Karpas-422 (cell line): ENCODE results near the gene PTCRA. TPM values are rescaled to one million over a fixed set of nuclear protein-coding genes. Genes with fewer than 3 reads are reported as not detected.

Experiments used
- DNase-seq: peaks from one replicate; pipeline ENCODE4 v3.0.0-alpha.2; 2015
- H2AFZ ChIP-seq: fragments of 200-600 bp; sonication (generic); 2 replicates; pipeline ENCODE4 v1.6.1; 2014; ENCODE audit warnings: antibody characterized with exemption, low read length, mixed read lengths
- H3K27ac ChIP-seq: fragments of 200-600 bp; sonication (generic); 2 replicates; pipeline ENCODE4 v1.5.1; 2014; ENCODE audit warnings: mild to moderate bottlenecking, low read length, moderate library complexity
- H3K27me3 ChIP-seq: fragments of 200-600 bp; sonication (generic); 2 replicates; pipeline ENCODE4 v1.6.1; 2014; ENCODE audit warnings: low read length, mixed read lengths
- H3K36me3 ChIP-seq: fragments of 200-600 bp; sonication (generic); 2 replicates; pipeline ENCODE4 v1.6.1; 2014; ENCODE audit warnings: low read length, mixed read lengths; ENCODE audit not compliant: insufficient read depth
- H3K4me1 ChIP-seq: fragments of 200-600 bp; sonication (generic); 2 replicates; pipeline ENCODE4 v1.6.1; 2014; ENCODE audit warnings: mild to moderate bottlenecking, low read length, mixed read lengths
- H3K4me2 ChIP-seq: fragments of 200-600 bp; sonication (generic); 2 replicates; pipeline ENCODE4 v1.6.1; 2014; ENCODE audit warnings: low read length, low read depth, mild to moderate bottlenecking; ENCODE audit not compliant: poor library complexity, severe bottlenecking
- H3K4me3 ChIP-seq: fragments of 200-600 bp; sonication (generic); 2 replicates; pipeline ENCODE4 v1.5.1; 2014; ENCODE audit warnings: mild to moderate bottlenecking, antibody characterized with exemption, low read length, mixed read lengths
- H3K79me2 ChIP-seq: fragments of 200-600 bp; sonication (generic); 2 replicates; pipeline ENCODE4 v1.6.1; 2014; ENCODE audit warnings: mild to moderate bottlenecking, low read length, mixed read lengths
- H3K9ac ChIP-seq: fragments of 200-600 bp; sonication (generic); 2 replicates; pipeline ENCODE4 v1.6.0; 2014; ENCODE audit warnings: low read length
- H3K9me2 ChIP-seq: fragments of 200-600 bp; sonication (generic), shearing (Covaris generic); replicated peaks from 2 replicates; pipeline ENCODE4 v1.6.0; 2014; ENCODE audit warnings: mild to moderate bottlenecking, low read length, moderate library complexity; ENCODE audit not compliant: insufficient read depth
- H3K9me3 ChIP-seq: fragments of 300-700, 200-600 bp; sonication (generic); 2 replicates; pipeline ENCODE4 v1.6.1; 2014; ENCODE audit warnings: low read length, mixed read lengths
- H4K20me1 ChIP-seq: fragments of 200-600 bp; sonication (generic); 2 replicates; pipeline ENCODE4 v1.6.1; 2014; ENCODE audit warnings: mild to moderate bottlenecking, antibody characterized with exemption, low read length, low read depth; ENCODE audit not compliant: insufficient read depth
- total RNA-seq: library from RNA; depleted of rRNA; stranded (reverse); fragments of >200 nt; shearing (Covaris generic); gene quantifications from 2 replicates; pipeline ENCODE4 v1.2.3, GENCODE V29; 2014; ENCODE audit warnings: low replicate concordance

PTCRA gene
- total RNA-seq, 1 experiment from 2014 or later, result not detected

- no peak overlapping the region for H3K9ac ChIP-seq
- H2AFZ ChIP-seq, result no peak overlapping the region
- no peaks in the 10 kb centered on the region for H3K9me2 ChIP-seq
- no peak overlapping the region for H3K27ac ChIP-seq
- no peak for DNase-seq
- no peaks in the 10 kb centered on the region for H3K27me3 ChIP-seq
- H4K20me1 ChIP-seq, result no peaks in the 10 kb centered on the region
- no peaks in the 10 kb centered on the region for H3K4me1 ChIP-seq
- H3K4me3 ChIP-seq, result no peak overlapping the region
- no peaks in the 10 kb centered on the region for H3K79me2 ChIP-seq
- H3K36me3 ChIP-seq, result no peaks in the 10 kb centered on the region
- no peak overlapping the region for H3K4me2 ChIP-seq
- H3K9me3 ChIP-seq, result no peaks in the 10 kb centered on the region
Measured at GRCh38 chr6:42967228-42967627, 51.4 kb downstream of the PTCRA start.

GRCh38 chr6:42968126-42968701 lies 52.4 kb downstream of the PTCRA start:
- Histone ChIP-seq H3K9me3 (no peaks in the 10 kb centered on the region), H3K79me2 (no peaks in the 10 kb centered on the region), H3K9ac (no peak overlapping the region), H3K27ac (no peak overlapping the region), H2AFZ (no peak overlapping the region), H3K27me3 (no peaks in the 10 kb centered on the region), H3K4me2 (no peak overlapping the region), H3K9me2 (no peaks in the 10 kb centered on the region), H3K4me3 (no peak overlapping the region), H4K20me1 (no peaks in the 10 kb centered on the region), H3K36me3 (no peaks in the 10 kb centered on the region), H3K4me1 (no peaks in the 10 kb centered on the region)
- no peak for DNase-seq

GRCh38 chr6:42968783-42969182 lies 52.9 kb downstream of the PTCRA start:
- no peaks in the 10 kb centered on the region for H3K9me2 ChIP-seq
- H3K36me3 ChIP-seq, result no peaks in the 10 kb centered on the region
- H3K4me1 ChIP-seq, result no peaks in the 10 kb centered on the region
- H3K79me2 ChIP-seq, result no peaks in the 10 kb centered on the region
- H3K4me2 ChIP-seq, result no peak overlapping the region
- H3K27me3 ChIP-seq, result no peaks in the 10 kb centered on the region
- H3K9me3 ChIP-seq, result no peaks in the 10 kb centered on the region
- H2AFZ ChIP-seq, result no peak overlapping the region
- DNase-seq, result no peak
- no peak overlapping the region for H3K27ac ChIP-seq
- H3K4me3 ChIP-seq, result no peak overlapping the region
- no peaks in the 10 kb centered on the region for H4K20me1 ChIP-seq
- no peak overlapping the region for H3K9ac ChIP-seq

- no peak overlapping the region for H3K27ac ChIP-seq
- H3K9me3 ChIP-seq, result no peaks in the 10 kb centered on the region
- no peaks in the 10 kb centered on the region for H3K4me1 ChIP-seq
- no peak overlapping the region for H3K4me2 ChIP-seq
- no peak for DNase-seq
- H3K9me2 ChIP-seq, result no peaks in the 10 kb centered on the region
- H2AFZ ChIP-seq, result no peak overlapping the region
- H3K36me3 ChIP-seq, result no peaks in the 10 kb centered on the region
- no peaks in the 10 kb centered on the region for H3K79me2 ChIP-seq
- H4K20me1 ChIP-seq, result no peaks in the 10 kb centered on the region
- no peaks in the 10 kb centered on the region for H3K27me3 ChIP-seq
- no peak overlapping the region for H3K9ac ChIP-seq
- no peak overlapping the region for H3K4me3 ChIP-seq
Measured at GRCh38 chr6:42969431-42969830, 53.6 kb downstream of the PTCRA start.

- H2AFZ ChIP-seq, result no peak overlapping the region
- no peaks in the 10 kb centered on the region for H3K27me3 ChIP-seq
- no peak overlapping the region for H3K4me2 ChIP-seq
- H4K20me1 ChIP-seq, result no peaks in the 10 kb centered on the region
- no peaks in the 10 kb centered on the region for H3K4me1 ChIP-seq
- DNase-seq, result no peak
- no peak overlapping the region for H3K27ac ChIP-seq
- no peaks in the 10 kb centered on the region for H3K9me3 ChIP-seq
- H3K79me2 ChIP-seq, result peaks cover under 1% of the 10 kb centered on the region; the same call in 1 of the 2 replicates
- H3K9ac ChIP-seq, result no peak overlapping the region
- no peaks in the 10 kb centered on the region for H3K9me2 ChIP-seq
- H3K4me3 ChIP-seq, result no peak overlapping the region
- H3K36me3 ChIP-seq, result no peaks in the 10 kb centered on the region
Measured at GRCh38 chr6:42969934-42970333, 54.1 kb downstream of the PTCRA start.

GRCh38 chr6:42970871-42971612 lies 55.2 kb downstream of the PTCRA start:
- Histone ChIP-seq H3K9me2 (no peaks in the 10 kb centered on the region), H2AFZ (no peak overlapping the region), H3K27me3 (no peaks in the 10 kb centered on the region), H3K4me2 (no peak overlapping the region), H3K4me1 (no peaks in the 10 kb centered on the region), H3K36me3 (no peaks in the 10 kb centered on the region), H4K20me1 (no peaks in the 10 kb centered on the region), H3K9ac (no peak overlapping the region), H3K4me3 (no peak overlapping the region), H3K9me3 (no peaks in the 10 kb centered on the region), H3K79me2 (peaks cover 6% of the 10 kb centered on the region; the same call in 1 of the 2 replicates), H3K27ac (no peak overlapping the region)
- no peak for DNase-seq

GRCh38 chr6:42971746-42972327 lies 56.0 kb downstream of the PTCRA start:
- no peak overlapping the region for H3K9ac ChIP-seq
- peaks cover 6% of the 10 kb centered on the region for H3K4me1 ChIP-seq
- no peaks in the 10 kb centered on the region for H3K27me3 ChIP-seq
- no peak overlapping the region for H3K4me3 ChIP-seq
- H2AFZ ChIP-seq, result no peak overlapping the region
- no peaks in the 10 kb centered on the region for H3K9me3 ChIP-seq
- peaks cover 12% of the 10 kb centered on the region for H3K79me2 ChIP-seq
- peaks cover 2% of the 10 kb centered on the region; the same call in 1 of the 2 replicates for H3K36me3 ChIP-seq
- H3K4me2 ChIP-seq, result no peak overlapping the region
- H4K20me1 ChIP-seq, result no peaks in the 10 kb centered on the region
- DNase-seq, result no peak
- no peak overlapping the region for H3K27ac ChIP-seq
- no peaks in the 10 kb centered on the region for H3K9me2 ChIP-seq

GRCh38 chr6:42973926-42974325 lies 58.1 kb downstream of the PTCRA start:
- no peaks in the 10 kb centered on the region for H4K20me1 ChIP-seq
- DNase-seq, result no peak
- no peaks in the 10 kb centered on the region for H3K9me3 ChIP-seq
- no peak overlapping the region for H3K27ac ChIP-seq
- no peak overlapping the region for H2AFZ ChIP-seq
- no peak overlapping the region for H3K9ac ChIP-seq
- H3K4me3 ChIP-seq, result no peak overlapping the region
- H3K4me1 ChIP-seq, result peaks cover 19% of the 10 kb centered on the region
- H3K79me2 ChIP-seq, result peaks cover 32% of the 10 kb centered on the region
- H3K27me3 ChIP-seq, result no peaks in the 10 kb centered on the region
- H3K4me2 ChIP-seq, result no peak overlapping the region
- H3K9me2 ChIP-seq, result no peaks in the 10 kb centered on the region
- H3K36me3 ChIP-seq, result peaks cover 6% of the 10 kb centered on the region; the same call in 1 of the 2 replicates
